Activated naive CD4-positive, alpha-beta T cell treated with anti-CD3 and anti-CD28 coated beads, Interleukin-2, amount 10 ng/mL, durations not matched to agents 7 days and 5 days (primary cell): ENCODE results near the gene SOD2.
"Not testable (repeated sequence)": the region's sequence is repeated elsewhere in the genome, so short reads cannot be mapped to it uniquely, and the experiment has no call there.

Source experiments
- CTCF ChIA-PET: fragments of 350-600 bp; sonication (Branson Sonifier 250); formaldehyde crosslinking; loops from one replicate; lab custom pipeline; 2021; ENCODE audit warnings: antibody characterized with exemption; lab: Charles Lee
- DNase-seq: peaks from one replicate; pipeline ENCODE4 v3.0.0-alpha.2; 2020
- H3K27ac Mint-ChIP-seq: one replicate; pipeline ENCODE4 v1.8.0; 2021; ENCODE audit warnings: mild to moderate bottlenecking, moderate library complexity, mixed read lengths
- H3K27me3 Mint-ChIP-seq: one replicate; pipeline ENCODE4 v1.8.0; 2021; ENCODE audit warnings: mild to moderate bottlenecking, mixed read lengths
- H3K36me3 Mint-ChIP-seq: one replicate; pipeline ENCODE4 v1.8.0; 2021; ENCODE audit warnings: mixed read lengths
- H3K4me1 Mint-ChIP-seq: one replicate; pipeline ENCODE4 v1.8.0; 2021; ENCODE audit warnings: mixed read lengths
- H3K4me3 Mint-ChIP-seq: one replicate; pipeline ENCODE4 v1.8.0; 2021; ENCODE audit warnings: mild to moderate bottlenecking, moderate library complexity, mixed read lengths
- H3K9me3 Mint-ChIP-seq: one replicate; pipeline ENCODE4 v1.8.0; 2021; ENCODE audit warnings: mixed read lengths

Gene SOD2

GRCh38 chr6:159693128-159693893 is at the start of gene SOD2:
TSS of gene SOD2 (minus strand) at chr6:159693241. CDS start at chr6:159693167, 74 bp downstream.
- peak within 1 kb of the TSS; percentile 86 for H3K4me3 Mint-ChIP-seq
- peak within 1 kb of the TSS; percentile 97 for H3K27ac Mint-ChIP-seq
- H3K9me3 Mint-ChIP-seq = no peaks in the 10 kb centered on the region
- no peaks in the 10 kb centered on the region for H3K27me3 Mint-ChIP-seq
- H3K4me1 Mint-ChIP-seq = peaks cover 63% of the 10 kb centered on the region
- CTCF ChIA-PET = interaction anchor here (0.5 to 2.6 kb wide), 4 partner anchors 28 to 247 kb away, joined by 3 to 10 read pairs (median 5); no protein-coding TSS in a partner anchor
- peak; percentile 88 for DNase-seq
- H3K36me3 Mint-ChIP-seq = peaks cover 34% of the 10 kb centered on the region

GRCh38 chr6:159742165-159742564 is 49.1 kb upstream of the SOD2 start:
- Mint-ChIP-seq H3K27ac (no peak overlapping the region), H3K36me3 (peaks cover 51% of the 10 kb centered on the region), H3K4me1 (peaks cover 24% of the 10 kb centered on the region), H3K9me3 (no peaks in the 10 kb centered on the region), H3K27me3 (no peaks in the 10 kb centered on the region), H3K4me3 (no peak overlapping the region)
- no peak for DNase-seq
- CTCF ChIA-PET = no interaction called here

- peaks cover 26% of the 10 kb centered on the region for H3K4me1 Mint-ChIP-seq
- CTCF ChIA-PET = no interaction called here
- H3K4me3 Mint-ChIP-seq = no peak overlapping the region
- peaks cover 33% of the 10 kb centered on the region for H3K36me3 Mint-ChIP-seq
- no peaks in the 10 kb centered on the region for H3K9me3 Mint-ChIP-seq
- no peak for DNase-seq
- H3K27ac Mint-ChIP-seq = no peak overlapping the region
- no peaks in the 10 kb centered on the region for H3K27me3 Mint-ChIP-seq
Measured at GRCh38 chr6:159739341-159739740, 46.3 kb upstream of the SOD2 start.

GRCh38 chr6:159736908-159737307 is 43.9 kb upstream of the SOD2 start:
- no peak overlapping the region for H3K27ac Mint-ChIP-seq
- peaks cover 37% of the 10 kb centered on the region for H3K4me1 Mint-ChIP-seq
- CTCF ChIA-PET = interaction anchor here (1.2 to 1.4 kb wide), 2 partner anchors 10 to 19 kb away, joined by 3 read pairs; no protein-coding TSS in a partner anchor
- no peaks in the 10 kb centered on the region for H3K27me3 Mint-ChIP-seq
- H3K36me3 Mint-ChIP-seq = peaks cover 21% of the 10 kb centered on the region
- H3K9me3 Mint-ChIP-seq = no peaks in the 10 kb centered on the region
- DNase-seq = no peak
- no peak overlapping the region for H3K4me3 Mint-ChIP-seq

GRCh38 chr6:159733395-159733794 is 40.4 kb upstream of the SOD2 start:
- H3K4me3 Mint-ChIP-seq, CTCF ChIA-PET, DNase-seq, H3K27me3 Mint-ChIP-seq, H3K9me3 Mint-ChIP-seq: not testable (repeated sequence)
- Mint-ChIP-seq H3K36me3 (peaks cover 28% of the 10 kb centered on the region), H3K27ac (peak overlapping the region; percentile 58), H3K4me1 (peaks cover 62% of the 10 kb centered on the region)

GRCh38 chr6:159732550-159732949 is 39.5 kb upstream of the SOD2 start:
- Mint-ChIP-seq H3K4me1 (peaks cover 54% of the 10 kb centered on the region), H3K36me3 (peaks cover 32% of the 10 kb centered on the region)
- H3K4me3 Mint-ChIP-seq, H3K27me3 Mint-ChIP-seq, H3K27ac Mint-ChIP-seq, CTCF ChIA-PET, H3K9me3 Mint-ChIP-seq, DNase-seq: not testable (repeated sequence)

GRCh38 chr6:159730332-159730676 is 37.3 kb upstream of the SOD2 start:
- CTCF ChIA-PET = interaction anchor here (1.0 kb wide), 1 partner anchor 16 kb away, joined by 3 read pairs; no protein-coding TSS in a partner anchor
- H3K4me1 Mint-ChIP-seq = peaks cover 60% of the 10 kb centered on the region
- peaks cover 30% of the 10 kb centered on the region for H3K36me3 Mint-ChIP-seq
- peak overlapping the region; percentile 18 for H3K4me3 Mint-ChIP-seq
- H3K27ac Mint-ChIP-seq = no peak overlapping the region
- no peak for DNase-seq
- H3K27me3 Mint-ChIP-seq = peaks cover 7% of the 10 kb centered on the region
- H3K9me3 Mint-ChIP-seq = no peaks in the 10 kb centered on the region

GRCh38 chr6:159729598-159730331 is 36.7 kb upstream of the SOD2 start:
- H3K4me3 Mint-ChIP-seq = peak overlapping the region; percentile 88
- no peak for DNase-seq
- no peaks in the 10 kb centered on the region for H3K9me3 Mint-ChIP-seq
- peak overlapping the region; percentile 24 for H3K27ac Mint-ChIP-seq
- CTCF ChIA-PET = interaction anchor here (1.0 to 1.6 kb wide), 2 partner anchors 17 to 38 kb away, joined by 3 to 7 read pairs; no protein-coding TSS in a partner anchor
- H3K36me3 Mint-ChIP-seq = peaks cover 30% of the 10 kb centered on the region
- H3K4me1 Mint-ChIP-seq = peaks cover 62% of the 10 kb centered on the region
- peaks cover 7% of the 10 kb centered on the region for H3K27me3 Mint-ChIP-seq

GRCh38 chr6:159728531-159728964 is 35.5 kb upstream of the SOD2 start:
- peaks cover 7% of the 10 kb centered on the region for H3K27me3 Mint-ChIP-seq

GRCh38 chr6:159727717-159728445 is 34.8 kb upstream of the SOD2 start:
- Mint-ChIP-seq H3K4me1 (peaks cover 64% of the 10 kb centered on the region), H3K27ac (peak overlapping the region; percentile 95), H3K4me3 (peak overlapping the region; percentile 88), H3K27me3 (peaks cover 7% of the 10 kb centered on the region), H3K36me3 (peaks cover 44% of the 10 kb centered on the region), H3K9me3 (peaks cover 6% of the 10 kb centered on the region)
- DNase-seq = peak; percentile 65
- CTCF ChIA-PET = interaction anchor here (1.6 kb wide), 1 partner anchor 36 kb away, joined by 7 read pairs; no protein-coding TSS in a partner anchor

More at GRCh38 chr6:159728531-159728964, 35.5 kb upstream of the SOD2 start:
- Mint-ChIP-seq H3K36me3 (peaks cover 37% of the 10 kb centered on the region), H3K9me3 (peaks cover 1% of the 10 kb centered on the region), H3K4me1 (peaks cover 62% of the 10 kb centered on the region), H3K4me3 (peak overlapping the region; percentile 88), H3K27ac (peak overlapping the region; percentile 95)
- DNase-seq = no peak
- CTCF ChIA-PET = interaction anchor here (1.6 kb wide), 1 partner anchor 37 kb away, joined by 7 read pairs; no protein-coding TSS in a partner anchor

GRCh38 chr6:159726918-159727716 is 34.1 kb upstream of the SOD2 start, which contains the start of gene WTAP:
TSS of gene WTAP (plus strand) at chr6:159727506. CDS start at chr6:159736266, 8,760 bp downstream.
- Mint-ChIP-seq H3K27ac (peak within 1 kb of the TSS; percentile 97), H3K4me1 (peaks cover 62% of the 10 kb centered on the region), H3K36me3 (peaks cover 48% of the 10 kb centered on the region), H3K4me3 (peak within 1 kb of the TSS; percentile 88), H3K27me3 (peaks cover 7% of the 10 kb centered on the region), H3K9me3 (peaks cover 12% of the 10 kb centered on the region)
- CTCF ChIA-PET = interaction anchor here (0.7 to 1.1 kb wide), 3 partner anchors 35 to 63 kb away, joined by 3 read pairs; partner anchors contain the start of gene MRPL18
- DNase-seq = peak; percentile 98

- Mint-ChIP-seq H3K27me3 (peaks cover 7% of the 10 kb centered on the region), H3K36me3 (peaks cover 46% of the 10 kb centered on the region), H3K9me3 (peaks cover 12% of the 10 kb centered on the region), H3K4me1 (peaks cover 57% of the 10 kb centered on the region), H3K4me3 (peak overlapping the region; percentile 86), H3K27ac (peak overlapping the region; percentile 97)
- no peak for DNase-seq
- CTCF ChIA-PET = interaction anchor here (0.7 to 1.1 kb wide), 3 partner anchors 34 to 64 kb away, joined by 3 read pairs; partner anchors contain the start of gene MRPL18
Measured at GRCh38 chr6:159726255-159726917, 33.3 kb upstream of the SOD2 start.
